ENCODE data around the gene SORCS2. TPM values are rescaled to one million over a fixed set of nuclear protein-coding genes. Genes with fewer than 3 reads are reported as not detected.

The SORCS2 gene
- total RNA-seq, 1 experiment from 2014 or later = 0.15 TPM

DNA sequence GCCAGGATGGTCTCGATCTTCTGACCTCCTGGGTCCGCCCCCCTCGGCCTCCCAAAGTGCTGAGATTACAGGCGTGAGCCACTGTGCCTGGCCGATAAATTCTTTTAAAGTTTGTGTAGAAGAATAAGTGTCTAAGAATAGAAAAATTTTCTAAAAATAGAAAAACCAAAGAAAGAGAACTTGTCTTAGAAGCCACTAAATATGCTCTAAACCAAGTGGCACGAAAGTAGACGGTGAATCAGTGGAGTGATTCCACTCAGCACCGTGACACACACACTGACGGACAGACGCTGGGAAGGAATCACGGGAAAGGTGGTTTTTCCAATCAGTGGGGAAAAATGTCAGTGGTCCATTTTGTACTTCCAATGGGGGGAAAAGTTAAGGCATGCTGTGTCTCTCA, 315.0 kb downstream of the SORCS2 start:
- no TSS peak for BruUV-seq (replicated peaks)
- DNase-seq (ENCODE audit: low read depth, low spot score) (no peak), ATAC-seq (no peak)
- Histone ChIP-seq H3K4me1 (ENCODE audit: control insufficient read depth, insufficient read depth, low read length) (no peaks in the 10 kb centered on the region), H3K9me3 (ENCODE audit: control insufficient read depth, insufficient read depth, low read depth, low read length) (no peaks in the 10 kb centered on the region), H3K27ac (ENCODE audit: low read length) (no peak overlapping the region), H3K27me3 (ENCODE audit: control insufficient read depth, insufficient read depth, low read length) (no peaks in the 10 kb centered on the region), H3K36me3 (ENCODE audit: control insufficient read depth, insufficient read depth, low read length) (no peaks in the 10 kb centered on the region), H3K4me3 (ENCODE audit: low read depth in 2 of 2, low read length in 2 of 2) (no peak overlapping the region)
- in situ Hi-C loops (cut with HindIII; ENCODE audit: low pct_unique_long_range_greater_than_20kb, low sequenced_read_pairs) = no loop called here
- ChIA-PET POLR2A (no interaction called here), CTCF (no interaction called here)
- intact Hi-C loops (cut with micrococcal nuclease; ENCODE audit: unreplicated experiment) = no loop called here
- TF ChIP-seq SIN3A (IDR thresholded peaks at IDR 0.05; ENCODE audit: borderline replicate concordance, insufficient read depth, low read depth, low read length) = no peak
- TF ChIP-seq, protein P1, sequence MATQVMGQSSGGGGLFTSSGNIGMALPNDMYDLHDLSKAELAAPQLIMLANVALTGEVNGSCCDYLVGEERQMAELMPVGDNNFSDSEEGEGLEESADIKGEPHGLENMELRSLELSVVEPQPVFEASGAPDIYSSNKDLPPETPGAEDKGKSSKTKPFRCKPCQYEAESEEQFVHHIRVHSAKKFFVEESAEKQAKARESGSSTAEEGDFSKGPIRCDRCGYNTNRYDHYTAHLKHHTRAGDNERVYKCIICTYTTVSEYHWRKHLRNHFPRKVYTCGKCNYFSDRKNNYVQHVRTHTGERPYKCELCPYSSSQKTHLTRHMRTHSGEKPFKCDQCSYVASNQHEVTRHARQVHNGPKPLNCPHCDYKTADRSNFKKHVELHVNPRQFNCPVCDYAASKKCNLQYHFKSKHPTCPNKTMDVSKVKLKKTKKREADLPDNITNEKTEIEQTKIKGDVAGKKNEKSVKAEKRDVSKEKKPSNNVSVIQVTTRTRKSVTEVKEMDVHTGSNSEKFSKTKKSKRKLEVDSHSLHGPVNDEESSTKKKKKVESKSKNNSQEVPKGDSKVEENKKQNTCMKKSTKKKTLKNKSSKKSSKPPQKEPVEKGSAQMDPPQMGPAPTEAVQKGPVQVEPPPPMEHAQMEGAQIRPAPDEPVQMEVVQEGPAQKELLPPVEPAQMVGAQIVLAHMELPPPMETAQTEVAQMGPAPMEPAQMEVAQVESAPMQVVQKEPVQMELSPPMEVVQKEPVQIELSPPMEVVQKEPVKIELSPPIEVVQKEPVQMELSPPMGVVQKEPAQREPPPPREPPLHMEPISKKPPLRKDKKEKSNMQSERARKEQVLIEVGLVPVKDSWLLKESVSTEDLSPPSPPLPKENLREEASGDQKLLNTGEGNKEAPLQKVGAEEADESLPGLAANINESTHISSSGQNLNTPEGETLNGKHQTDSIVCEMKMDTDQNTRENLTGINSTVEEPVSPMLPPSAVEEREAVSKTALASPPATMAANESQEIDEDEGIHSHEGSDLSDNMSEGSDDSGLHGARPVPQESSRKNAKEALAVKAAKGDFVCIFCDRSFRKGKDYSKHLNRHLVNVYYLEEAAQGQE (IDR thresholded peaks at IDR 0.05; ENCODE audit: insufficient read depth in 1 of 2, low read depth in 2 of 2, low read length in 1 of 2) = no peak
- TF ChIP-seq, protein P2, sequence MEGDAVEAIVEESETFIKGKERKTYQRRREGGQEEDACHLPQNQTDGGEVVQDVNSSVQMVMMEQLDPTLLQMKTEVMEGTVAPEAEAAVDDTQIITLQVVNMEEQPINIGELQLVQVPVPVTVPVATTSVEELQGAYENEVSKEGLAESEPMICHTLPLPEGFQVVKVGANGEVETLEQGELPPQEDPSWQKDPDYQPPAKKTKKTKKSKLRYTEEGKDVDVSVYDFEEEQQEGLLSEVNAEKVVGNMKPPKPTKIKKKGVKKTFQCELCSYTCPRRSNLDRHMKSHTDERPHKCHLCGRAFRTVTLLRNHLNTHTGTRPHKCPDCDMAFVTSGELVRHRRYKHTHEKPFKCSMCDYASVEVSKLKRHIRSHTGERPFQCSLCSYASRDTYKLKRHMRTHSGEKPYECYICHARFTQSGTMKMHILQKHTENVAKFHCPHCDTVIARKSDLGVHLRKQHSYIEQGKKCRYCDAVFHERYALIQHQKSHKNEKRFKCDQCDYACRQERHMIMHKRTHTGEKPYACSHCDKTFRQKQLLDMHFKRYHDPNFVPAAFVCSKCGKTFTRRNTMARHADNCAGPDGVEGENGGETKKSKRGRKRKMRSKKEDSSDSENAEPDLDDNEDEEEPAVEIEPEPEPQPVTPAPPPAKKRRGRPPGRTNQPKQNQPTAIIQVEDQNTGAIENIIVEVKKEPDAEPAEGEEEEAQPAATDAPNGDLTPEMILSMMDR (IDR thresholded peaks at IDR 0.05) = no peak
- no peak for TF ChIP-seq TCF7L2 (IDR thresholded peaks at IDR 0.05; ENCODE audit: low read depth, low read length)
- TF ChIP-seq POLR2AphosphoS5 (IDR thresholded peaks at IDR 0.05; ENCODE audit: low read depth, low read length) = no peak

DNA sequence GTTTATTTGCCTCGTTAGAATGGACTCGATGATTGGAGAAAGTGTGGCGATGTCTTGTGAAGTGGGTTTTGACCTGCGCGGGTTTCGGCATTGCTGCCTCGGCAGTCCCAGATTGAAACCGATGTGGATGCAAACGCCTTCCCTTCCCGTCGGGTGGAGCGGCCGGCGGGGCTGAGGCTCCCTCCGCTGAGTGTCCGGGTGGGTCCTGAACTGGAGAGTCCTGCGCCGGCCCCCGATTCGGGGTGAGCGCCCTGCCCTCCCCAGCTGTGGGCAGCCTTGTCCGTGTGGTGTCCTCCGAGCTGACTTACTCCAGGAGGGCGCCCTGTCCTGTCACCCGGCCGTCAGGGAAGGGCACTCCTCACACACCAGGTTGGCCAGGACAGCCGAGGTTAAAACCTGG, 317.7 kb downstream of the SORCS2 start:
- H3K27ac ChIP-seq (ENCODE audit: low read length) = no peak overlapping the region
- no peaks in the 10 kb centered on the region for H3K9me3 ChIP-seq (ENCODE audit: control insufficient read depth, insufficient read depth, low read depth, low read length)
- no TSS peak for BruUV-seq (replicated peaks)
- no peaks in the 10 kb centered on the region for H3K27me3 ChIP-seq (ENCODE audit: control insufficient read depth, insufficient read depth, low read length)
- H3K36me3 ChIP-seq (ENCODE audit: control insufficient read depth, insufficient read depth, low read length) = no peaks in the 10 kb centered on the region
- H3K4me1 ChIP-seq (ENCODE audit: control insufficient read depth, insufficient read depth, low read length) = no peaks in the 10 kb centered on the region
- in situ Hi-C loops (cut with HindIII; ENCODE audit: low pct_unique_long_range_greater_than_20kb, low sequenced_read_pairs) (no loop called here), intact Hi-C loops (cut with micrococcal nuclease; ENCODE audit: unreplicated experiment) (no loop called here)
- DNase-seq (ENCODE audit: low read depth, low spot score) (no peak), ATAC-seq (no peak)
- POLR2A ChIA-PET = no interaction called here
- TF ChIP-seq SIN3A (IDR thresholded peaks at IDR 0.05; ENCODE audit: borderline replicate concordance, insufficient read depth, low read depth, low read length) (no peak), POLR2AphosphoS5 (IDR thresholded peaks at IDR 0.05; ENCODE audit: low read depth, low read length) (no peak), TCF7L2 (IDR thresholded peaks at IDR 0.05; ENCODE audit: low read depth, low read length) (no peak)
- TF ChIP-seq, protein P2 (IDR thresholded peaks at IDR 0.05) = no peak
- TF ChIP-seq, protein P1 (IDR thresholded peaks at IDR 0.05; ENCODE audit: insufficient read depth in 1 of 2, low read depth in 2 of 2, low read length in 1 of 2) = no peak
- no peak overlapping the region for H3K4me3 ChIP-seq (ENCODE audit: low read depth in 2 of 2, low read length in 2 of 2)
- CTCF ChIA-PET = no interaction called here

Data from Panc1 (cell line).